Osteoblast (primary cell): ENCODE results near the gene POLR3K. TPM values are rescaled to one million over a fixed set of nuclear protein-coding genes. Genes with fewer than 3 reads are reported as not detected.

ENCODE experiments used
- DNase-seq: peaks from one replicate; pipeline ENCODE4 v3.0.0; 2011; ENCODE audit warnings: low spot score, mixed read lengths; ENCODE audit not compliant: insufficient read length; ENCODE audit errors: missing footprints
- H2AFZ ChIP-seq: 2 replicates; pipeline ENCODE4 v1.6.0; 2011; ENCODE audit warnings: mild to moderate bottlenecking, low read length
- H3K27ac ChIP-seq: 2 replicates; pipeline ENCODE4 v1.5.1; 2011; ENCODE audit warnings: mild to moderate bottlenecking, low read depth, low read length, moderate library complexity
- H3K27me3 ChIP-seq: 2 replicates; pipeline ENCODE4 v1.6.0; 2012; ENCODE audit warnings: mild to moderate bottlenecking, control low read depth, inconsistent platforms, low read length, moderate library complexity; ENCODE audit not compliant: insufficient read depth
- H3K36me3 ChIP-seq: 2 replicates; pipeline ENCODE4 v1.5.1; 2011; ENCODE audit warnings: mild to moderate bottlenecking, low read length, control low read depth, moderate library complexity; ENCODE audit not compliant: insufficient read depth
- H3K4me1 ChIP-seq: 2 replicates; pipeline ENCODE4 v1.5.1; 2011; ENCODE audit warnings: mild to moderate bottlenecking, low read length, control low read depth, moderate library complexity; ENCODE audit not compliant: insufficient read depth
- H3K4me2 ChIP-seq: 2 replicates; pipeline ENCODE4 v1.6.0; 2011; ENCODE audit warnings: mild to moderate bottlenecking, low read length; ENCODE audit not compliant: insufficient read depth
- H3K4me3 ChIP-seq: fragments of 200-600 bp; sonication (generic); 3 replicates; pipeline ENCODE4 v1.5.1; 2012; ENCODE audit warnings: mild to moderate bottlenecking, low read length, inconsistent platforms; ENCODE audit not compliant: insufficient read depth
- H3K79me2 ChIP-seq: 2 replicates; pipeline ENCODE4 v1.6.0; 2012; ENCODE audit warnings: mild to moderate bottlenecking, low read length, control low read depth, inconsistent platforms; ENCODE audit not compliant: insufficient read depth
- H3K9me3 ChIP-seq: 2 replicates; pipeline ENCODE4 v1.5.1; 2011; ENCODE audit warnings: low read depth, low read length, control low read depth
- H4K20me1 ChIP-seq: 2 replicates; pipeline ENCODE4 v1.6.0; 2012; ENCODE audit warnings: mild to moderate bottlenecking, low read length, control low read depth; ENCODE audit not compliant: insufficient read depth
- total RNA-seq: library from RNA; depleted of rRNA; stranded (reverse); fragments of >200 nt; gene quantifications from 2 replicates; pipeline ENCODE4 v1.2.3, GENCODE V29; 2012
- TF ChIP-seq, protein P1 (sequence below): IDR thresholded peaks from 2 replicates; pipeline ENCODE4 v1.5.1; 2011; ENCODE audit warnings: mild to moderate bottlenecking, low read depth, low read length, moderate library complexity; ENCODE audit errors: extremely low read depth

POLR3K gene
- total RNA-seq, 1 donor = 1.4 TPM

DNA sequence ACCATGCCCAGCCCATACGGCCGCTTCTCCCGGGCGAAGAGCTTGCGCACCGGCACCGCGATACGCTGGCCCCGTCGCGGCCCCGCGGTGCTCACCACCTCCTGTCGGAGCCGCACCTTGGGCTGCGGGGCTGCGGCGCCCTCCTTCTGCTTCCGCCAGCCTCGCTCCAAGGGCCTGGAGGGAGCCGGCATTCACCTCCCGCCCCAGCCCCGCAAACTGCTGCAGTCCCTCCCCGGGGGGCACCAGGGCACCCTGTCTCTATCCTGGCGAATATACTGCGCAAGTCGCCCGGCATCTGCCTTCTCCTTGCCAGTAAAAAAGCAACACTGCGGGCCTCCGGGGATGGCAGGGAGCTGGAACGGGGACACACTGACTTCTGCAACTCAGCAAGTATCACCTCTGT is 8.5 kb upstream of the POLR3K start:
- Histone ChIP-seq H3K9me3 (no peaks in the 10 kb centered on the region), H3K36me3 (peaks cover 67% of the 10 kb centered on the region), H4K20me1 (peaks cover 44% of the 10 kb centered on the region)

DNA sequence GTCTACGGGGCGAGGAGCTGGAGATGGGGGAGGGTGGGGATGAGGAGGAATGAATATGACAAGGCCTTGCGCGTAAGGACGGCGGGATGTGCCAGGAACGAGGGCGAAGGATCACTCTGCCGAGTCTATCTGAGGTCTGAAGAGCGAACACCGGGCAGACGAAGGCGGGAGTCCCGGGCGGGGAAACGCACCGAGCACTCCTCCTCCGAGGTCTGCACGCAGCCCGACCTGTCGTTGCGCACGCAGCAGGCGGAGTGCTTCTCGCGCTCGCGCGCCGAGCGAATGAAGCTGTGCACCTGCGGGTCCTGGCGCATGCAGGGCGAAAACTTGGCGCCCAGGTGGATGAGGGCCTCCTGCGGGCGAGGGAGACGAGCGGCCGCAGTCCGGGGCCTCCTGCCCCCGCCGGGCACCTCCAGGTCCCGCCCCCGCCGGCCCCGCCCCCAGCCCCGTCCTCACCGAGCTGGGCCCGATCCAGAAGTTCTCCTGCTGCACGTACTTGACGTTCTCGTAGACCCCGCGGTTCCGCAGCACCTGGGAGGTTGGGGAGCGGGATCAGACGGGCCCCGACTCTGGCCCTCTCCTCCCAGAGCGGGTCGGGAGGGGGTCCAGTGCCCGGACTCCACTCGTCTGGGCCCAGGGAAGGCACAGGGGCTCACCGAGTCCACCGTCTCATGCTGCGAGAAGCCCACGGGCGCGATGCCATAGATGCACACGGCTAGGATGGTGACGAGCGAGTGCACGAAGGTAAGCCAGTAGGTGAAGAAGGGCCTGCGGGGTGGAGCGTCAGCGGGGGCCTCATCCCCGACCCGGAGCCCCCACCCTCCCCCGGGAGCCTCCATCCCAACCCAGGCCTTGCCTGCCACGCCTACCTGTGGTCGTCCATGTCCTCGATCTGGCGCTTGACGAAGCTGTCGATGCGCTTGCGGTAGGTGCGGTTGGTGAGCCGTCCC is 7.8 kb upstream of the POLR3K start:
- no peaks in the 10 kb centered on the region for H3K9me3 ChIP-seq
- peak; percentile 69 for DNase-seq
- TF ChIP-seq, protein P1, sequence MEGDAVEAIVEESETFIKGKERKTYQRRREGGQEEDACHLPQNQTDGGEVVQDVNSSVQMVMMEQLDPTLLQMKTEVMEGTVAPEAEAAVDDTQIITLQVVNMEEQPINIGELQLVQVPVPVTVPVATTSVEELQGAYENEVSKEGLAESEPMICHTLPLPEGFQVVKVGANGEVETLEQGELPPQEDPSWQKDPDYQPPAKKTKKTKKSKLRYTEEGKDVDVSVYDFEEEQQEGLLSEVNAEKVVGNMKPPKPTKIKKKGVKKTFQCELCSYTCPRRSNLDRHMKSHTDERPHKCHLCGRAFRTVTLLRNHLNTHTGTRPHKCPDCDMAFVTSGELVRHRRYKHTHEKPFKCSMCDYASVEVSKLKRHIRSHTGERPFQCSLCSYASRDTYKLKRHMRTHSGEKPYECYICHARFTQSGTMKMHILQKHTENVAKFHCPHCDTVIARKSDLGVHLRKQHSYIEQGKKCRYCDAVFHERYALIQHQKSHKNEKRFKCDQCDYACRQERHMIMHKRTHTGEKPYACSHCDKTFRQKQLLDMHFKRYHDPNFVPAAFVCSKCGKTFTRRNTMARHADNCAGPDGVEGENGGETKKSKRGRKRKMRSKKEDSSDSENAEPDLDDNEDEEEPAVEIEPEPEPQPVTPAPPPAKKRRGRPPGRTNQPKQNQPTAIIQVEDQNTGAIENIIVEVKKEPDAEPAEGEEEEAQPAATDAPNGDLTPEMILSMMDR = no peak
- no peak overlapping the region for H3K4me3 ChIP-seq
- peaks cover 37% of the 10 kb centered on the region for H4K20me1 ChIP-seq
- H3K79me2 ChIP-seq = peaks cover 29% of the 10 kb centered on the region
- no peaks in the 10 kb centered on the region for H3K4me1 ChIP-seq
- H2AFZ ChIP-seq = no peak overlapping the region
- H3K27me3 ChIP-seq = no peaks in the 10 kb centered on the region
- H3K36me3 ChIP-seq = peaks cover 74% of the 10 kb centered on the region
- no peak overlapping the region for H3K4me2 ChIP-seq
- no peak overlapping the region for H3K27ac ChIP-seq

More for the DNA sequence above, 8.5 kb upstream of the POLR3K start:
- no peaks in the 10 kb centered on the region for H3K27me3 ChIP-seq
- no peak overlapping the region for H3K27ac ChIP-seq
- TF ChIP-seq, protein P1 = no peak
- no peak overlapping the region for H3K4me2 ChIP-seq
- H3K4me3 ChIP-seq = no peak overlapping the region
- no peak overlapping the region for H2AFZ ChIP-seq
- no peaks in the 10 kb centered on the region for H3K4me1 ChIP-seq
- peaks cover 36% of the 10 kb centered on the region for H3K79me2 ChIP-seq
- peak; percentile 77 for DNase-seq

DNA sequence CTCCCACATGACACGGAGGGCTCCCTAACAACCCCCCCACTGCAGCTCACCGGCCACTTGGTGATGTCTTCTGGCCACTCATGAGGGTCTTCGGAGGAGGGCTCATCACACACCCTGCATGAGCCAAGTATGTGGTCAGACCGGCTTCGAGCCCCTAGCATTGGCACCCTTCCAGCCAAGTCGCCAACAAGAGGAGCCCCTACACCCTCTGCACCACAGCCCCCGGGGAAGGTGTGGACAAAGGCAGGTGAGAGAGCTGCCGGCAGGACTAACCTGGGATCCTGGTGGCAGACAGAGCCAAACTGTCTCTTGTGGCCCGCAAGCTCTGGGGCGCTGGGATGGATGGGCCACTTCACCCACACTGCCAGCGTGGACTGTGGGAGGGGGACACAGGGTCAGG is 6.8 kb upstream of the POLR3K start:
- DNase-seq = no peak
- Histone ChIP-seq H4K20me1 (peaks cover 28% of the 10 kb centered on the region), H3K36me3 (peaks cover 84% of the 10 kb centered on the region), H3K9me3 (no peaks in the 10 kb centered on the region), H3K4me1 (no peaks in the 10 kb centered on the region), H3K4me2 (no peak overlapping the region), H3K27ac (no peak overlapping the region), H3K4me3 (no peak overlapping the region), H2AFZ (no peak overlapping the region), H3K27me3 (no peaks in the 10 kb centered on the region), H3K79me2 (peaks cover 18% of the 10 kb centered on the region)
- TF ChIP-seq, protein P1 = no peak

DNA sequence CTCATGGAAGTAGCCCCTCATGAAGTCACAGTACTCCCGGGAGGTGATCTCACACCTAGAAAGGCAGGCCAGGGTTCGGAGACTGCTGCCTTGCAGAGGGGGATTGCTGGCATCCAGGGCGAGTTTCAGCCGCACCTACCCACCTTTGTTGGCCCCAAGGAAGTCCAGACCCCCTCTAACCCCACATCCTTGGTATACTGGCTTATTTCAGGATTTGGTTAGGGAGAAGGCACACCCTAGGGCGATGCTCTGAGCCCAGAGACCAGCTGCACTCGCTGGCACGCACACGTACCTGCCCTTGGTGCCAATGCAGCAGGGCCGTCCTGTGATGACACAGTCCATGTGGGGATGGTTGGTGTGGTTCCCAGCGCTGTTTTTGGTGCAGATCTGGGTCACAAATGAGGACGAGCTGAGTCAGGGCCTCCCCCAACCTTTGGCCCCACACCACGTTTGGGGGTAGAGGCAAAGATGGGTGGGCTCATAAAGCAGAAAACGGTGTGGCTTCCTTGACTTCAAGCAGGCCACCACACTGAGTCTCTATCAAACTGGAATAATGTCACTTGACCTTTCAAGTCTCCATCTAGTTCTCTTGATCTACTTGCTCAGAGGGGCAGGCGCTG is 6.1 kb upstream of the POLR3K start:
- peaks cover under 1% of the 10 kb centered on the region for H3K4me1 ChIP-seq
- H3K36me3 ChIP-seq = peaks cover 82% of the 10 kb centered on the region
- TF ChIP-seq, protein P1 = no peak
- H3K79me2 ChIP-seq = peaks cover 12% of the 10 kb centered on the region
- no peaks in the 10 kb centered on the region for H3K27me3 ChIP-seq
- H3K4me2 ChIP-seq = no peak overlapping the region
- H4K20me1 ChIP-seq = peaks cover 22% of the 10 kb centered on the region
- DNase-seq = peak; percentile 66
- H2AFZ ChIP-seq = no peak overlapping the region
- H3K27ac ChIP-seq = no peak overlapping the region
- H3K9me3 ChIP-seq = no peaks in the 10 kb centered on the region
- H3K4me3 ChIP-seq = no peak overlapping the region
